ENCODE results near the gene GLRB. TPM values are rescaled to one million over a fixed set of nuclear protein-coding genes. Genes with fewer than 3 reads are reported as not detected.

GLRB gene
- total RNA-seq, 1 experiment from 2014 or later = 1.8 TPM

- Histone ChIP-seq H3K4me3 (ENCODE audit: low read depth in 2 of 2, low read length in 2 of 2) (no peak overlapping the region; a peak in 1 of 4 replicates), H3K27ac (ENCODE audit: low read length) (no peak overlapping the region), H3K4me1 (ENCODE audit: control insufficient read depth, insufficient read depth, low read length) (no peaks in the 10 kb centered on the region), H3K9me3 (ENCODE audit: control insufficient read depth, insufficient read depth, low read depth, low read length) (no peaks in the 10 kb centered on the region), H3K36me3 (ENCODE audit: control insufficient read depth, insufficient read depth, low read length) (no peaks in the 10 kb centered on the region), H3K27me3 (ENCODE audit: control insufficient read depth, insufficient read depth, low read length) (no peaks in the 10 kb centered on the region)
- TF ChIP-seq TCF7L2 (IDR thresholded peaks at IDR 0.05; ENCODE audit: low read depth, low read length) (no peak), POLR2AphosphoS5 (IDR thresholded peaks at IDR 0.05; ENCODE audit: low read depth, low read length) (no peak), SIN3A (IDR thresholded peaks at IDR 0.05; ENCODE audit: borderline replicate concordance, insufficient read depth, low read depth, low read length) (no peak)
- ATAC-seq (no peak), DNase-seq (ENCODE audit: low read depth, low spot score) (no peak)
- in situ Hi-C loops (cut with HindIII; ENCODE audit: low pct_unique_long_range_greater_than_20kb, low sequenced_read_pairs) (no loop called here), intact Hi-C loops (cut with micrococcal nuclease; ENCODE audit: unreplicated experiment) (loop anchor here (5.0 kb wide), 1 partner anchor 952 kb away; the partner anchor contains the start of gene GASK1B)
- POLR2A ChIA-PET = no interaction called here
- CTCF ChIA-PET = no interaction called here
- BruUV-seq (replicated peaks) = no TSS peak
Observed at GRCh38 chr4:157219711-157220370, 143.9 kb downstream of the GLRB start.

GRCh38 chr4:157220371-157220881 is 144.5 kb downstream of the GLRB start, which contains the start of gene GRIA2:
TSS of gene GRIA2 (plus strand) at chr4:157220728. CDS start at chr4:157221043, 315 bp downstream.
- ATAC-seq (no peak), DNase-seq (ENCODE audit: low read depth, low spot score) (no peak)
- Histone ChIP-seq H3K27me3 (ENCODE audit: control insufficient read depth, insufficient read depth, low read length) (no peaks in the 10 kb centered on the region), H3K4me1 (ENCODE audit: control insufficient read depth, insufficient read depth, low read length) (no peaks in the 10 kb centered on the region), H3K9me3 (ENCODE audit: control insufficient read depth, insufficient read depth, low read depth, low read length) (no peaks in the 10 kb centered on the region), H3K36me3 (ENCODE audit: control insufficient read depth, insufficient read depth, low read length) (no peaks in the 10 kb centered on the region), H3K4me3 (ENCODE audit: low read depth in 2 of 2, low read length in 2 of 2) (no peak within 1 kb of the TSS; a peak in 1 of 4 replicates), H3K27ac (ENCODE audit: low read length) (no peak within 1 kb of the TSS)
- CTCF ChIA-PET = no interaction called here
- no TSS peak for BruUV-seq (replicated peaks)
- in situ Hi-C loops (cut with HindIII; ENCODE audit: low pct_unique_long_range_greater_than_20kb, low sequenced_read_pairs) = no loop called here
- POLR2A ChIA-PET = no interaction called here
- TF ChIP-seq, protein P1, sequence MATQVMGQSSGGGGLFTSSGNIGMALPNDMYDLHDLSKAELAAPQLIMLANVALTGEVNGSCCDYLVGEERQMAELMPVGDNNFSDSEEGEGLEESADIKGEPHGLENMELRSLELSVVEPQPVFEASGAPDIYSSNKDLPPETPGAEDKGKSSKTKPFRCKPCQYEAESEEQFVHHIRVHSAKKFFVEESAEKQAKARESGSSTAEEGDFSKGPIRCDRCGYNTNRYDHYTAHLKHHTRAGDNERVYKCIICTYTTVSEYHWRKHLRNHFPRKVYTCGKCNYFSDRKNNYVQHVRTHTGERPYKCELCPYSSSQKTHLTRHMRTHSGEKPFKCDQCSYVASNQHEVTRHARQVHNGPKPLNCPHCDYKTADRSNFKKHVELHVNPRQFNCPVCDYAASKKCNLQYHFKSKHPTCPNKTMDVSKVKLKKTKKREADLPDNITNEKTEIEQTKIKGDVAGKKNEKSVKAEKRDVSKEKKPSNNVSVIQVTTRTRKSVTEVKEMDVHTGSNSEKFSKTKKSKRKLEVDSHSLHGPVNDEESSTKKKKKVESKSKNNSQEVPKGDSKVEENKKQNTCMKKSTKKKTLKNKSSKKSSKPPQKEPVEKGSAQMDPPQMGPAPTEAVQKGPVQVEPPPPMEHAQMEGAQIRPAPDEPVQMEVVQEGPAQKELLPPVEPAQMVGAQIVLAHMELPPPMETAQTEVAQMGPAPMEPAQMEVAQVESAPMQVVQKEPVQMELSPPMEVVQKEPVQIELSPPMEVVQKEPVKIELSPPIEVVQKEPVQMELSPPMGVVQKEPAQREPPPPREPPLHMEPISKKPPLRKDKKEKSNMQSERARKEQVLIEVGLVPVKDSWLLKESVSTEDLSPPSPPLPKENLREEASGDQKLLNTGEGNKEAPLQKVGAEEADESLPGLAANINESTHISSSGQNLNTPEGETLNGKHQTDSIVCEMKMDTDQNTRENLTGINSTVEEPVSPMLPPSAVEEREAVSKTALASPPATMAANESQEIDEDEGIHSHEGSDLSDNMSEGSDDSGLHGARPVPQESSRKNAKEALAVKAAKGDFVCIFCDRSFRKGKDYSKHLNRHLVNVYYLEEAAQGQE (IDR thresholded peaks at IDR 0.05; ENCODE audit: insufficient read depth in 1 of 2, low read depth in 2 of 2, low read length in 1 of 2) = peak; percentile 74 to 83
- TF ChIP-seq TCF7L2 (IDR thresholded peaks at IDR 0.05; ENCODE audit: low read depth, low read length) = no peak
- no peak for TF ChIP-seq POLR2AphosphoS5 (IDR thresholded peaks at IDR 0.05; ENCODE audit: low read depth, low read length)
- intact Hi-C loops (cut with micrococcal nuclease; ENCODE audit: unreplicated experiment) = no loop called here

DNA sequence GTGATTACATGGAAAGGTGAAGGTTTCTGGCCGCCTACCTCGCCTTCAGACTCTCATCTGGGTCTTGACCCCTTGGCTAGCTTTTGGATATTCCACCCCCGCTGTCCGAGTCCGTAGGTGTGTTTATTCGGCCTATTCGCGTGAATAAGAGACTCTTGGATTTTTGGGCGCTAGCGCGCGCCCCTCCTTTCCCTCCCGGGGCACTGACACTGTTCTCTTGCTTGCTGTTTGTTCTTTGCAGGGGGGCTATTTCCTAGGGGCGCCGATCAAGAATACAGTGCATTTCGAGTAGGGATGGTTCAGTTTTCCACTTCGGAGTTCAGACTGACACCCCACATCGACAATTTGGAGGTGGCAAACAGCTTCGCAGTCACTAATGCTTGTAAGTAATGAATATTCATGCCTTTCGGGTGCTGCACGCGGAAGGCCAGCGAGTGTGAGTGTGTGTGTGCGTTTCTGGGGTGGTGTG is 145.5 kb downstream of the GLRB start:
- CTCF ChIA-PET = no interaction called here
- BruUV-seq (replicated peaks) = no TSS peak

More for the DNA sequence above, 145.5 kb downstream of the GLRB start:
- Histone ChIP-seq H3K27ac (ENCODE audit: low read length) (no peak overlapping the region), H3K9me3 (ENCODE audit: control insufficient read depth, insufficient read depth, low read depth, low read length) (no peaks in the 10 kb centered on the region), H3K4me1 (ENCODE audit: control insufficient read depth, insufficient read depth, low read length) (no peaks in the 10 kb centered on the region), H3K27me3 (ENCODE audit: control insufficient read depth, insufficient read depth, low read length) (no peaks in the 10 kb centered on the region), H3K4me3 (ENCODE audit: low read depth in 2 of 2, low read length in 2 of 2) (no peak overlapping the region), H3K36me3 (ENCODE audit: control insufficient read depth, insufficient read depth, low read length) (no peaks in the 10 kb centered on the region)
- intact Hi-C loops (cut with micrococcal nuclease; ENCODE audit: unreplicated experiment) (no loop called here), in situ Hi-C loops (cut with HindIII; ENCODE audit: low pct_unique_long_range_greater_than_20kb, low sequenced_read_pairs) (no loop called here)
- POLR2A ChIA-PET = no interaction called here
- DNase-seq (ENCODE audit: low read depth, low spot score) = no peak
- ATAC-seq = no peak
- TF ChIP-seq, protein P2, sequence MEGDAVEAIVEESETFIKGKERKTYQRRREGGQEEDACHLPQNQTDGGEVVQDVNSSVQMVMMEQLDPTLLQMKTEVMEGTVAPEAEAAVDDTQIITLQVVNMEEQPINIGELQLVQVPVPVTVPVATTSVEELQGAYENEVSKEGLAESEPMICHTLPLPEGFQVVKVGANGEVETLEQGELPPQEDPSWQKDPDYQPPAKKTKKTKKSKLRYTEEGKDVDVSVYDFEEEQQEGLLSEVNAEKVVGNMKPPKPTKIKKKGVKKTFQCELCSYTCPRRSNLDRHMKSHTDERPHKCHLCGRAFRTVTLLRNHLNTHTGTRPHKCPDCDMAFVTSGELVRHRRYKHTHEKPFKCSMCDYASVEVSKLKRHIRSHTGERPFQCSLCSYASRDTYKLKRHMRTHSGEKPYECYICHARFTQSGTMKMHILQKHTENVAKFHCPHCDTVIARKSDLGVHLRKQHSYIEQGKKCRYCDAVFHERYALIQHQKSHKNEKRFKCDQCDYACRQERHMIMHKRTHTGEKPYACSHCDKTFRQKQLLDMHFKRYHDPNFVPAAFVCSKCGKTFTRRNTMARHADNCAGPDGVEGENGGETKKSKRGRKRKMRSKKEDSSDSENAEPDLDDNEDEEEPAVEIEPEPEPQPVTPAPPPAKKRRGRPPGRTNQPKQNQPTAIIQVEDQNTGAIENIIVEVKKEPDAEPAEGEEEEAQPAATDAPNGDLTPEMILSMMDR (IDR thresholded peaks at IDR 0.05) = no peak
- TF ChIP-seq TCF7L2 (IDR thresholded peaks at IDR 0.05; ENCODE audit: low read depth, low read length) (no peak), SIN3A (IDR thresholded peaks at IDR 0.05; ENCODE audit: borderline replicate concordance, insufficient read depth, low read depth, low read length) (no peak), POLR2AphosphoS5 (IDR thresholded peaks at IDR 0.05; ENCODE audit: low read depth, low read length) (no peak)
- TF ChIP-seq, protein P1 (IDR thresholded peaks at IDR 0.05; ENCODE audit: insufficient read depth in 1 of 2, low read depth in 2 of 2, low read length in 1 of 2) = no peak
